ENCODE measurements around the gene RNF125.

Gene RNF125

DNA sequence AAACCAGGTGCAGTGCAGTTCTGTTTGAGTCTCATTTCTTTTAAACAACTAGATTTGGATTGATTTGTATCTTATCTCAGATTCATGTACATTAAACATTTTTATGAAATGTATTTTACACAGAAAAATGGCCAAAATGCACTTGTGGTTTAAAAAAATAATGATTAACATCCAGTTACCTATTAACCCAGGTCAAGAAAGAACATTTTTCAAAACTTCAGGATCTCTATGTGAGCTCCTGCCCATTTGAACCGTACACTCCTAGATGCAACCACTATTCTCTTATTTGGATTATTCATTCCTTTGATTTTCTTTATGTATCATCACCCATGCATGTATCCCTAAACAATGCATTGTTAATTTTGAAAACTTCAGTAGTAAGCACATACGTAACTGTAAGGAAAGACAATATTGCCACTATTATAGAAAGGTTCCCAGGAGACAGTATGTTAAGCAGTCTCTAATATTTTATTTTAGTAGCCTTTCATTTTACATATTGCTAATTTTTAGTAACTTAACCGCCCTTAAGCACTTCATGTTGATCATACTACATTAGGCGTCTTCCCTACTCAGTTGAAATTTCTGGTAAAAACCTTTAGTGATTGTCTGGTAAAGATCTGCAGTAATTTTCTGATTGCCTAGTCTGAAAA is 95.8 kb downstream of the RNF125 start:
- ChIA-PET POLR2A (interaction anchor here (1.0 kb wide), 1 partner anchor 23 kb away, joined by 3 read pairs; the partner anchor contains the start of gene RNF138), CTCF (no interaction called here)
- no peak for DNase-seq (ENCODE audit: extremely low spot score)
- TF ChIP-seq FOXM1 (IDR thresholded peaks at IDR 0.05; ENCODE audit: borderline replicate concordance) (no peak), LEF1 (IDR thresholded peaks at IDR 0.05; ENCODE audit: borderline replicate concordance) (no peak), L3MBTL2 (conservative IDR thresholded peaks at IDR 0.05) (no peak), NFRKB (IDR thresholded peaks at IDR 0.05) (no peak), TARDBP (IDR thresholded peaks at IDR 0.05) (no peak), ZNF384 (IDR thresholded peaks at IDR 0.05) (no peak), BHLHE40 (IDR thresholded peaks at IDR 0.05; ENCODE audit: borderline replicate concordance) (no peak)

DNA sequence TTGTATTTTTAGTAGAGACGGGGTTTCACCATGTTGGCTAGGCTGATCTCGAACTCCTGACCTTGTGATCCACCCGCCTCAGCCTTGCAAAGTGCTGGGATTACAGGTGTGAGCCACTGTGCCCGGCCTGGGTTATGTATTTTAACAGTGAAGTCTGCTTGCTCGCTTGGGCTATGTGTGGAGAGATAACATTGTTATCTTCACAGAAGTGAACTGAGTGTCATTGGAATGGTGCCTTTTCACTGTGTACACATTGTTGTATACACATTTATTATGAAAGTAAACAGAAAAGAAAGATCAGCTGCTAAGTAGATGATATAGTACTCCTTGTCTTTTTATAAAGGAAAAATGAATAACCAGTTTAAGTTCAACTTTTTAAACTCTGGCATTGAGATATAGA is 103.4 kb downstream of the RNF125 start:
- DNase-seq (ENCODE audit: extremely low spot score) = no peak
- TF ChIP-seq ELF4 (IDR thresholded peaks at IDR 0.05) = no peak
- no peak for TF ChIP-seq ARNT (IDR thresholded peaks at IDR 0.05)
- TF ChIP-seq FOXK2 (IDR thresholded peaks at IDR 0.05) = no peak
- TF ChIP-seq HDGF (IDR thresholded peaks at IDR 0.05; ENCODE audit: borderline replicate concordance) = no peak
- no peak for TF ChIP-seq SUZ12 (IDR thresholded peaks at IDR 0.05)
- no peak for TF ChIP-seq CTBP1 (IDR thresholded peaks at IDR 0.05; ENCODE audit: borderline replicate concordance)
- TF ChIP-seq BHLHE40 (IDR thresholded peaks at IDR 0.05; ENCODE audit: borderline replicate concordance) = no peak
- no peak for TF ChIP-seq SP1 (IDR thresholded peaks at IDR 0.05)
- no peak for TF ChIP-seq LEF1 (IDR thresholded peaks at IDR 0.05; ENCODE audit: borderline replicate concordance)
- ChIA-PET POLR2A (no interaction called here), CTCF (no interaction called here)

All from HEK293T (cell line).